Type B pancreatic cell (in vitro differentiated cells): ENCODE data around the gene TENM4. TPM values are rescaled to one million over a fixed set of nuclear protein-coding genes. Genes with fewer than 3 reads are reported as not detected.

Experiments
- DNase-seq: peaks from one replicate; pipeline ENCODE4 v3.0.0; 2021; ENCODE audit warnings: mixed read lengths; ENCODE audit not compliant: unreplicated experiment; ENCODE audit errors: extremely low spot score
- H3K27ac Mint-ChIP-seq: 2 replicates; pipeline ENCODE4 v1.8.0; 2021; ENCODE audit warnings: mild to moderate bottlenecking, mixed read lengths
- H3K27me3 Mint-ChIP-seq: 2 replicates; pipeline ENCODE4 v1.8.0; 2021; ENCODE audit warnings: mixed read lengths
- H3K36me3 Mint-ChIP-seq: 2 replicates; pipeline ENCODE4 v1.8.0; 2021; ENCODE audit warnings: mixed read lengths
- H3K4me1 Mint-ChIP-seq: one replicate; pipeline ENCODE4 v1.8.0; 2021; ENCODE audit warnings: mixed read lengths; ENCODE audit not compliant: unreplicated experiment
- H3K4me3 Mint-ChIP-seq: 2 replicates; pipeline ENCODE4 v1.8.0; 2021; ENCODE audit warnings: mild to moderate bottlenecking, mixed read lengths
- H3K9me3 Mint-ChIP-seq: 2 replicates; pipeline ENCODE4 v1.8.0; 2021; ENCODE audit warnings: mixed read lengths
- CTCF ChIP-seq: fragments of 200-600 bp; sonication (generic); conservative IDR thresholded peaks from 2 replicates; pipeline ENCODE4 v1.5.0; 2021; ENCODE audit warnings: antibody characterized with exemption, mild to moderate bottlenecking
- total RNA-seq: library from RNA; stranded (reverse); gene quantifications from 2 replicates; pipeline ENCODE4 v1.2.1, GENCODE V29; 2021; ENCODE audit warnings: low replicate concordance

The TENM4 gene
- total RNA-seq, 1 donor from 2014 or later: 156 TPM

- Mint-ChIP-seq H3K27ac (no peak overlapping the region), H3K36me3 (peaks cover 11% of the 10 kb centered on the region), H3K4me1 (peaks cover 54% of the 10 kb centered on the region), H3K27me3 (no peaks in the 10 kb centered on the region), H3K4me3 (no peak overlapping the region), H3K9me3 (no peaks in the 10 kb centered on the region)
- no peak for TF ChIP-seq CTCF
- DNase-seq: no peak
These were observed 100.3 kb downstream of the TENM4 start for GRCh38 chr11:79340535-79340934.

- Mint-ChIP-seq H3K4me3 (no peak overlapping the region), H3K27ac (no peak overlapping the region), H3K36me3 (peaks cover 10% of the 10 kb centered on the region), H3K9me3 (no peaks in the 10 kb centered on the region), H3K4me1 (peaks cover 37% of the 10 kb centered on the region), H3K27me3 (no peaks in the 10 kb centered on the region)
- no peak for DNase-seq
- no peak for TF ChIP-seq CTCF
These were observed 103.9 kb downstream of the TENM4 start for GRCh38 chr11:79336797-79337517.

GRCh38 chr11:79335681-79336080 lies 105.1 kb downstream of the TENM4 start:
- DNase-seq: no peak
- H3K27me3 Mint-ChIP-seq: no peaks in the 10 kb centered on the region
- no peak for TF ChIP-seq CTCF
- no peaks in the 10 kb centered on the region for H3K9me3 Mint-ChIP-seq
- no peak overlapping the region for H3K4me3 Mint-ChIP-seq
- H3K4me1 Mint-ChIP-seq: peaks cover 36% of the 10 kb centered on the region
- H3K36me3 Mint-ChIP-seq: peaks cover 3% of the 10 kb centered on the region
- no peak overlapping the region for H3K27ac Mint-ChIP-seq

- DNase-seq: no peak
- Mint-ChIP-seq H3K27me3 (no peaks in the 10 kb centered on the region), H3K4me1 (peaks cover 47% of the 10 kb centered on the region), H3K36me3 (no peaks in the 10 kb centered on the region), H3K27ac (no peak overlapping the region), H3K4me3 (no peak overlapping the region), H3K9me3 (no peaks in the 10 kb centered on the region)
- no peak for TF ChIP-seq CTCF
These were observed 107.5 kb downstream of the TENM4 start for GRCh38 chr11:79333355-79333754.

- no peak for DNase-seq
- H3K36me3 Mint-ChIP-seq: no peaks in the 10 kb centered on the region
- H3K27me3 Mint-ChIP-seq: no peaks in the 10 kb centered on the region
- TF ChIP-seq CTCF: no peak
- H3K27ac Mint-ChIP-seq: no peak overlapping the region
- H3K9me3 Mint-ChIP-seq: no peaks in the 10 kb centered on the region
- no peak overlapping the region for H3K4me3 Mint-ChIP-seq
- H3K4me1 Mint-ChIP-seq: peaks cover 34% of the 10 kb centered on the region
These were observed 108.8 kb downstream of the TENM4 start for GRCh38 chr11:79332017-79332416.
